Posterior cingulate gyrus (tissue), 11 donors: ENCODE results near the gene CELSR2.
A peak's percentile ranks its signal among the peaks of the same experiment; 100 is the strongest.
"Not testable (repeated sequence)": the region's sequence is repeated elsewhere in the genome, so short reads cannot be mapped to it uniquely, and the experiment has no call there.

Experiments
- DNase-seq, 10 donors: peaks; one replicate each; pipeline versions ENCODE4 v3.0.0 to v3.0.0-alpha.2; 2020 to 2021; ENCODE audit warnings: mixed read lengths in 3 of 10
- intact Hi-C: fragments of 100-400 bp; cut with DNase I; formaldehyde crosslinking; loops from one replicate; pipeline ENCODE4 v1.15.1; 2023

The CELSR2 gene

GRCh38 chr1:109271458-109271857, 22.1 kb downstream of the CELSR2 start:
- DNase-seq: peak in 3 of 10 donors; percentile 25 to 63 (median 56)
- intact Hi-C loops: no loop called here

GRCh38 chr1:109272021-109272799, 22.9 kb downstream of the CELSR2 start:
- intact Hi-C loops: no loop called here
- DNase-seq: peak in 5 of 10 donors; percentile 12 to 77 (median 64)

GRCh38 chr1:109272831-109273547, 23.6 kb downstream of the CELSR2 start:
- peak in 4 of 10 donors; percentile 8 to 85 (median 42) for DNase-seq
- intact Hi-C loops: no loop called here

GRCh38 chr1:109273570-109274288, 24.4 kb downstream of the CELSR2 start:
- DNase-seq: peak in 4 of 10 donors; percentile 23 to 77 (median 46)
- intact Hi-C loops: no loop called here

GRCh38 chr1:109274533-109275476, 25.5 kb downstream of the CELSR2 start:
- intact Hi-C loops: no loop called here
- peak in 5 of 10 donors; percentile 16 to 82 (median 74) for DNase-seq

- DNase-seq: peak in 5 of 10 donors; percentile 20 to 77 (median 44)
- intact Hi-C loops: no loop called here
Observed at GRCh38 chr1:109275706-109276345, 26.5 kb downstream of the CELSR2 start.

GRCh38 chr1:109277434-109278204, 28.3 kb downstream of the CELSR2 start:
- intact Hi-C loops: loop anchor here (1.0 kb wide), 1 partner anchor 120 kb away; the partner anchor contains the start of gene SORT1
- DNase-seq: peak; percentile 71 to 97 (median 86)

- peak in 3 of 10 donors; percentile 1 to 63 (median 14) for DNase-seq
- intact Hi-C loops: no loop called here
Observed at GRCh38 chr1:109279615-109280278, 30.4 kb downstream of the CELSR2 start.

- peak in 4 of 10 donors; percentile 3 to 84 (median 75) for DNase-seq
- intact Hi-C loops: no loop called here
Observed at GRCh38 chr1:109280862-109281261, 31.5 kb downstream of the CELSR2 start.

GRCh38 chr1:109281680-109282496, 32.5 kb downstream of the CELSR2 start:
- peak in 3 of 10 donors; percentile 72 to 82 (median 80) for DNase-seq
- intact Hi-C loops: loop anchor here (2.0 kb wide), 1 partner anchor 23 kb away; no protein-coding TSS in a partner anchor

GRCh38 chr1:109282497-109282951, 33.2 kb downstream of the CELSR2 start:
- no peak for DNase-seq
- intact Hi-C loops: loop anchor here (2.0 kb wide), 1 partner anchor 22 kb away; no protein-coding TSS in a partner anchor

GRCh38 chr1:109282952-109283747, 33.8 kb downstream of the CELSR2 start, which contains the start of gene PSRC1:
TSS of gene PSRC1 (minus strand) at chr1:109283145.
- intact Hi-C loops: loop anchor here (1.0 to 2.0 kb wide), 2 partner anchors 22 to 116 kb away; no protein-coding TSS in a partner anchor

GRCh38 chr1:109283748-109284600, 34.6 kb downstream of the CELSR2 start:
- intact Hi-C loops: loop anchor here (1.0 to 2.0 kb wide), 2 partner anchors 21 to 115 kb away; no protein-coding TSS in a partner anchor
- peak in 1 of 10 donors; percentile 7 for DNase-seq

More at GRCh38 chr1:109282952-109283747, 33.8 kb downstream of the CELSR2 start, which contains the start of gene PSRC1:
- DNase-seq: peak; percentile 97 to 100 (median 99)

- intact Hi-C loops, DNase-seq: not testable (repeated sequence)
Observed at GRCh38 chr1:109286762-109287161, 37.4 kb downstream of the CELSR2 start.
